ENCODE measurements around the gene OR6K2. TPM values are rescaled to one million over a fixed set of nuclear protein-coding genes. Genes with fewer than 3 reads are reported as not detected.

The OR6K2 gene
- total RNA-seq, 1 donor = not detected

GRCh38 chr1:158687037-158687436 is 13.4 kb downstream of the OR6K2 start:
- Histone ChIP-seq H3K36me3 (ENCODE audit: insufficient read depth, low read length) (no peaks in the 10 kb centered on the region), H4K20me1 (ENCODE audit: insufficient read depth, low read length) (no peaks in the 10 kb centered on the region), H3K27me3 (ENCODE audit: insufficient read depth, low read length) (no peaks in the 10 kb centered on the region), H3K27ac (ENCODE audit: low read depth, low read length) (no peak overlapping the region), H3K79me2 (ENCODE audit: insufficient read depth, low read length) (no peaks in the 10 kb centered on the region), H2AFZ (ENCODE audit: low read length) (no peak overlapping the region), H3K4me2 (ENCODE audit: insufficient read depth, low read length) (no peak overlapping the region), H3K9me3 (ENCODE audit: low read depth, low read length) (no peaks in the 10 kb centered on the region), H3K4me1 (ENCODE audit: insufficient read depth, low read length) (no peaks in the 10 kb centered on the region), H3K4me3 (ENCODE audit: insufficient read depth, low read length) (no peak overlapping the region)
- DNase-seq (ENCODE audit: insufficient read length, low spot score, missing footprints) = no peak
- no peak for TF ChIP-seq CTCF (IDR thresholded peaks at IDR 0.05; ENCODE audit: extremely low read depth, low read depth, low read length)

DNA sequence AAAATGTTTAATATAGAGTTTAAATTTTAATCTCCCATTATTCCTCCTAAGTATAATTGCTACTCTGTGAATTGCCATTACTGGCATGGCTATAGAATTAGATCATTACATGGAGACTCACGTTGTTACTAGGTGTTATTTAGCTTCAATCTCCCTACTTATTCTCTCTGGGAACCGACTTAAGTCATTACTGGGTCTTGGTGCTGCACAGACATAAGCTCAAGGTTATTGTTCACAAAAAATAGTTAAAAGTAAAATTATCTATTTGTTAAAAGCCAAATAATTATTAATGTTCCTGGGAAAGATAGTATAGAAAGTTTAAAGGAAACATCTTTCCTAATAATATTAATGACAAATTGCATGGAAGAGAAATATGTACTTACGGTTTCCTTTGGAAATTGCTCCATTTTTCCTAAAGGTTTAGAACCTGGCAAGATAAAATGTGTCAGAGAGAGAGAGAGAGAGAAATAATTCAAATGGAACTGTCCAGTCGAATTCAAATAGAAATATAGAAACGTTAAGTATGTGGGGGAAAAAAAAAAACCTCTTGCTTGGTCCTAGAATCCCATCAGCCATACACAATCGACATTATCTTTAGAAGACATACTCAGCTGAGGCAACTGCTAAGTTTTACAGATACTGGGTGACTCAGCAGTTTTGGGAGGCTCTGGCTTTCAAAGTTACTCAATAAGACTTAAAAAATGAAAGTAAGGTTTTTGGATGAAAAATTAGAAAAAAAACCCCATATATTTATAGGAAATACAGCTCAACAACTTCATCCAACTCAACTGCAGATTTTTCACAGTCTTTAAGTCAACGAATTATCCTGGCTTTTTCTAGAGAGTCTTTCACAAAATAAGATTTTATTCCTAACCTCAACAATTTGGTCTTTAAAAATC is 14.1 kb downstream of the OR6K2 start, which contains the start of gene SPTA1:
SPTA1 (minus strand) TSS at position 605 of the 899 bp plus-strand sequence; CDS start at position 407, 198 bp downstream.
- Histone ChIP-seq H3K27me3 (ENCODE audit: insufficient read depth, low read length) (no peaks in the 10 kb centered on the region), H3K9me3 (ENCODE audit: low read depth, low read length) (no peaks in the 10 kb centered on the region), H3K36me3 (ENCODE audit: insufficient read depth, low read length) (no peaks in the 10 kb centered on the region), H3K27ac (ENCODE audit: low read depth, low read length) (no peak within 1 kb of the TSS), H3K79me2 (ENCODE audit: insufficient read depth, low read length) (no peaks in the 10 kb centered on the region), H2AFZ (ENCODE audit: low read length) (no peak within 1 kb of the TSS), H3K4me2 (ENCODE audit: insufficient read depth, low read length) (no peak within 1 kb of the TSS), H4K20me1 (ENCODE audit: insufficient read depth, low read length) (no peaks in the 10 kb centered on the region), H3K4me1 (ENCODE audit: insufficient read depth, low read length) (no peaks in the 10 kb centered on the region), H3K4me3 (ENCODE audit: insufficient read depth, low read length) (no peak within 1 kb of the TSS)
- DNase-seq (ENCODE audit: insufficient read length, low spot score, missing footprints) = no peak
- no peak for TF ChIP-seq CTCF (IDR thresholded peaks at IDR 0.05; ENCODE audit: extremely low read depth, low read depth, low read length)

DNA sequence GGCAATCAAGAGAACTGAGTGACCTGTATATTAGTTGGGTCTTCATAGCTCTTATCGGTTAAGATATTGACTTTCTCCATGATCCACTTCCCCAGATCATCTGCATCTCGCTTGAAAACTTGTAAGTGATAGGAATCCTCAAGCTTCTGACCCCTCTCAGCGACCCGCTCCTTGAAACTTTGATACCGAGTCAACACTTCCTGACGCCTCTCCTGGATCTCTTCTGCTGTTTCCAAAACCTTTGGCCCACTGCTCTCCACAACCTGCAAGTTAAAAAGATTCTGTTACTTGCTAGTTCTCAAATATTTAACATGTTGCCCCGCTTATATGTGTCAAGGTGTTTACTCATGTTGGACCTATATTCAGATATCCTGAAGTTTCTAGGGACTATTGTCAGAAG is 15.4 kb downstream of the OR6K2 start:
- no peak overlapping the region for H3K27ac ChIP-seq (ENCODE audit: low read depth, low read length)
- no peaks in the 10 kb centered on the region for H3K9me3 ChIP-seq (ENCODE audit: low read depth, low read length)
- no peak for DNase-seq (ENCODE audit: insufficient read length, low spot score, missing footprints)
- H2AFZ ChIP-seq (ENCODE audit: low read length) = no peak overlapping the region
- H3K79me2 ChIP-seq (ENCODE audit: insufficient read depth, low read length) = no peaks in the 10 kb centered on the region
- no peaks in the 10 kb centered on the region for H3K4me1 ChIP-seq (ENCODE audit: insufficient read depth, low read length)
- H3K36me3 ChIP-seq (ENCODE audit: insufficient read depth, low read length) = no peaks in the 10 kb centered on the region
- TF ChIP-seq CTCF (IDR thresholded peaks at IDR 0.05; ENCODE audit: extremely low read depth, low read depth, low read length) = no peak
- H3K27me3 ChIP-seq (ENCODE audit: insufficient read depth, low read length) = no peaks in the 10 kb centered on the region
- H4K20me1 ChIP-seq (ENCODE audit: insufficient read depth, low read length) = no peaks in the 10 kb centered on the region
- H3K4me3 ChIP-seq (ENCODE audit: insufficient read depth, low read length) = no peak overlapping the region
- H3K4me2 ChIP-seq (ENCODE audit: insufficient read depth, low read length) = no peak overlapping the region

DNA sequence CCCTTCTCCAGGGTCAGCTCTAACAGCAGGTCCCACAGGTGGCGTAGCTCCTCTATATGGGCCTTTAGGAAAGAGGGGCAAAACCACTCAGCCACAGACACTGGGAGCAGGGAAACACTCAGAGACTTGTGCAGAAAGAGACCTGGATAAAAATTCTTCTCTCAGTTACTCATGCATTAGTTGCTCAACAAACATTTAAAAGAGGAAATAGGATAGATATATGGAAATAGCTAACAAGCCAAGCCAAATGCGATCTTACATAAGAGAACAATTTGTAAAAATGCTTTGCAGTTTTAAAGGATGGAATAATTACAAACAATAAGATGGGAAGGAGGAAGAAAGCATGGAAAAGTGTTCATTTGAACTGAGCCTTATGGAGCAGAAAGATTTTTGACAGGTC is 18.8 kb downstream of the OR6K2 start:
- H3K4me3 ChIP-seq (ENCODE audit: insufficient read depth, low read length) = no peak overlapping the region
- no peaks in the 10 kb centered on the region for H3K27me3 ChIP-seq (ENCODE audit: insufficient read depth, low read length)
- no peak overlapping the region for H2AFZ ChIP-seq (ENCODE audit: low read length)
- H4K20me1 ChIP-seq (ENCODE audit: insufficient read depth, low read length) = no peaks in the 10 kb centered on the region
- no peaks in the 10 kb centered on the region for H3K4me1 ChIP-seq (ENCODE audit: insufficient read depth, low read length)
- no peak overlapping the region for H3K27ac ChIP-seq (ENCODE audit: low read depth, low read length)
- no peak for TF ChIP-seq CTCF (IDR thresholded peaks at IDR 0.05; ENCODE audit: extremely low read depth, low read depth, low read length)
- no peaks in the 10 kb centered on the region for H3K9me3 ChIP-seq (ENCODE audit: low read depth, low read length)
- no peak for DNase-seq (ENCODE audit: insufficient read length, low spot score, missing footprints)
- no peak overlapping the region for H3K4me2 ChIP-seq (ENCODE audit: insufficient read depth, low read length)
- no peaks in the 10 kb centered on the region for H3K36me3 ChIP-seq (ENCODE audit: insufficient read depth, low read length)
- no peaks in the 10 kb centered on the region for H3K79me2 ChIP-seq (ENCODE audit: insufficient read depth, low read length)

Data from osteoblast (primary cell).